K562 (cell line): Measurements from ENCODE around the gene PTGER3. TPM values are rescaled to one million over a fixed set of nuclear protein-coding genes. Genes with fewer than 3 reads are reported as not detected.

Experiments used
- CTBP1 ChIP-seq: fragments of 450-650 bp; IDR thresholded peaks from 2 replicates; pipeline ENCODE4 v1.6.1; 2016; ENCODE audit warnings: borderline replicate concordance
- DPF2 ChIP-seq: fragments of 450-650 bp; IDR thresholded peaks from 2 replicates; pipeline ENCODE4 v1.6.1; 2016
- HDAC2 ChIP-seq: fragments of 450-650 bp; IDR thresholded peaks from 2 replicates; pipeline ENCODE4 v1.6.1; 2016; ENCODE audit warnings: mild to moderate bottlenecking
- NR2C2 ChIP-seq, 2 experiments: fragments of 200-800 bp in 1 of 2; sonication (Bioruptor generic) in 1 of 2; sonication (generic) in 1 of 2; formaldehyde crosslinking in 1 of 2; IDR thresholded peaks; 2 replicates each; pipeline versions ENCODE4 v1.6.1 to v1.8.0; 2016 to 2022; ENCODE audit warnings: mild to moderate bottlenecking in 1 of 2, missing compliant biosample characterization in 1 of 2, missing genetic modification characterization in 1 of 2, missing genetic modification reagents in 1 of 2
- PHF21A ChIP-seq: fragments of 450-650 bp; IDR thresholded peaks from 2 replicates; pipeline ENCODE4 v1.6.1; 2017; ENCODE audit warnings: low read depth, borderline replicate concordance
- RBM22 ChIP-seq: fragments of 200-400 bp; formaldehyde crosslinking; IDR thresholded peaks from 2 replicates; pipeline ENCODE4 v1.6.1; 2018; ENCODE audit warnings: low read length, low read depth; ENCODE audit not compliant: poor library complexity, severe bottlenecking
- ZC3H4 ChIP-seq: sonication (generic); formaldehyde crosslinking; IDR thresholded peaks from 2 replicates; pipeline ENCODE4 v1.9.0; 2021; ENCODE audit warnings: missing genetic modification reagents, borderline replicate concordance
- ZNF77 ChIP-seq: fragments of 250-450 bp; sonication (Bioruptor Pico); IDR thresholded peaks from 2 replicates; pipeline ENCODE4 v1.5.0; 2020
- polyA plus RNA-seq, 8 experiments: library from polyadenylated mRNA; depleted of rRNA in 4 of 8; stranded (reverse) in 5 of 8; unstranded in 3 of 8; fragments of >200 nt; fragmentation: Nextera tagmentation in 2 of 8; fragmentation: Illumina TruSeq in 1 of 8; extraction: Ambion mirVana in 2 of 8; extraction: Trizol in 1 of 8; gene quantifications; 2 replicates each; pipeline versions ENCODE4 v1.2.1 to v1.2.3, GENCODE V29; 2011 to 2014; ENCODE audit warnings: inconsistent platforms in 1 of 8, missing spikeins in 1 of 8
- total RNA-seq, 7 experiments: library from RNA; depleted of rRNA in 6 of 7; stranded (reverse); fragments of >200 nt in 6 of 7; fragmentation: Illumina TruSeq in 2 of 7; extraction: Trizol in 2 of 7; gene quantifications; 2 replicates each; pipeline versions ENCODE4 v1.2.1 to v1.2.3, GENCODE V29; 2011 to 2021; ENCODE audit warnings: low replicate concordance in 1 of 7
- TF ChIP-seq, protein P1 (sequence below): sonication (generic); formaldehyde crosslinking; IDR thresholded peaks from 2 replicates; pipeline ENCODE4 v1.8.0; 2022; ENCODE audit warnings: missing genetic modification reagents, mild to moderate bottlenecking, borderline replicate concordance
- TF ChIP-seq, protein P2 (sequence below): fragments of 450-650 bp; formaldehyde crosslinking; IDR thresholded peaks from 2 replicates; pipeline ENCODE4 v1.4.0; 2020; ENCODE audit warnings: mild to moderate bottlenecking, moderate library complexity
- TF ChIP-seq, protein P3 (sequence below): fragments of 250-450 bp; sonication (Bioruptor Pico); IDR thresholded peaks from 2 replicates; pipeline ENCODE4 v1.8.0; 2021; ENCODE audit warnings: borderline replicate concordance, mild to moderate bottlenecking, moderate library complexity; ENCODE audit not compliant: poor library complexity, severe bottlenecking

Gene PTGER3
- total and polyA plus RNA-seq, 9 of the 15 experiments (the other 6 are each of a cell fraction or from before 2014, with no cell fraction given): 3.8 to 28.5 (median 14.2) TPM

DNA sequence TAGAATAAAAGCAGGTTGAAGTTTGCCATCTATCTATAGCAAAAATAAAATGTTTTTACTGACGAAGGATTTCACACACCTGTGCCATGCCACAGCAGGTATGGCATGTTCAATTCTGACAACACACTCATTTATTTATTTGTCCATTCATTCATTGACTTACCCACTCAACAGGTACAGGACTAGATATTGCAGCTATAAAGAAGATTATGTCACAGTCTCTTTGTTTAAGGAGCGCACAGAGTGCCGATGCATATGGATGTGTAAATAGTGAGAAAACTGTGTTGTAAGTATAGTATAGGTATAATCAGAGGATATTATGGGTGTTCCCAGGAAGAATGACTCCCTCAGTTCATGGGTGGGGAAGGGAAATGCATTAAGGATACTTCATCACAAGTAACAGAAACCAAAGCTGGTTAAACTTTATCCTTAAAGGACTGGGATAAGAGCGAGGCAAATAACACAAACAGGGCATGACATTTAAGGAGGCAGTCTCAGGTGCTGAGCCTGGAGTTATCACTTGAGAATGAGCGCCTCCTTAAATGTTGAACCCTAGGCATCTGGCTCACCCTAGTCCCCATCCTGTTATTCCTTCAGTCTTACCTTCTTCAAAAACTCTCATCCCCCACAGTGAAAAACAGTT lies 41.1 kb upstream of the PTGER3 start (continued):
- TF ChIP-seq PHF21A: no peak
- TF ChIP-seq, protein P1, sequence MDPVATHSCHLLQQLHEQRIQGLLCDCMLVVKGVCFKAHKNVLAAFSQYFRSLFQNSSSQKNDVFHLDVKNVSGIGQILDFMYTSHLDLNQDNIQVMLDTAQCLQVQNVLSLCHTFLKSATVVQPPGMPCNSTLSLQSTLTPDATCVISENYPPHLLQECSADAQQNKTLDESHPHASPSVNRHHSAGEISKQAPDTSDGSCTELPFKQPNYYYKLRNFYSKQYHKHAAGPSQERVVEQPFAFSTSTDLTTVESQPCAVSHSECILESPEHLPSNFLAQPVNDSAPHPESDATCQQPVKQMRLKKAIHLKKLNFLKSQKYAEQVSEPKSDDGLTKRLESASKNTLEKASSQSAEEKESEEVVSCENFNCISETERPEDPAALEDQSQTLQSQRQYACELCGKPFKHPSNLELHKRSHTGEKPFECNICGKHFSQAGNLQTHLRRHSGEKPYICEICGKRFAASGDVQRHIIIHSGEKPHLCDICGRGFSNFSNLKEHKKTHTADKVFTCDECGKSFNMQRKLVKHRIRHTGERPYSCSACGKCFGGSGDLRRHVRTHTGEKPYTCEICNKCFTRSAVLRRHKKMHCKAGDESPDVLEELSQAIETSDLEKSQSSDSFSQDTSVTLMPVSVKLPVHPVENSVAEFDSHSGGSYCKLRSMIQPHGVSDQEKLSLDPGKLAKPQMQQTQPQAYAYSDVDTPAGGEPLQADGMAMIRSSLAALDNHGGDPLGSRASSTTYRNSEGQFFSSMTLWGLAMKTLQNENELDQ (CRISPR knock-in tag): no peak
- TF ChIP-seq HDAC2: no peak
- TF ChIP-seq, protein P2, sequence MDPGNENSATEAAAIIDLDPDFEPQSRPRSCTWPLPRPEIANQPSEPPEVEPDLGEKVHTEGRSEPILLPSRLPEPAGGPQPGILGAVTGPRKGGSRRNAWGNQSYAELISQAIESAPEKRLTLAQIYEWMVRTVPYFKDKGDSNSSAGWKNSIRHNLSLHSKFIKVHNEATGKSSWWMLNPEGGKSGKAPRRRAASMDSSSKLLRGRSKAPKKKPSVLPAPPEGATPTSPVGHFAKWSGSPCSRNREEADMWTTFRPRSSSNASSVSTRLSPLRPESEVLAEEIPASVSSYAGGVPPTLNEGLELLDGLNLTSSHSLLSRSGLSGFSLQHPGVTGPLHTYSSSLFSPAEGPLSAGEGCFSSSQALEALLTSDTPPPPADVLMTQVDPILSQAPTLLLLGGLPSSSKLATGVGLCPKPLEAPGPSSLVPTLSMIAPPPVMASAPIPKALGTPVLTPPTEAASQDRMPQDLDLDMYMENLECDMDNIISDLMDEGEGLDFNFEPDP (CRISPR knock-in tag): no peak
- TF ChIP-seq ZNF77 (CRISPR knock-in tag): no peak
- TF ChIP-seq DPF2: no peak
- TF ChIP-seq CTBP1: no peak
- TF ChIP-seq NR2C2 (CRISPR knock-in tag; IDR thresholded peaks at IDR 0.05): no peak
- no peak for TF ChIP-seq NR2C2 (tag; IDR thresholded peaks at IDR 0.05)
- TF ChIP-seq, protein P3, sequence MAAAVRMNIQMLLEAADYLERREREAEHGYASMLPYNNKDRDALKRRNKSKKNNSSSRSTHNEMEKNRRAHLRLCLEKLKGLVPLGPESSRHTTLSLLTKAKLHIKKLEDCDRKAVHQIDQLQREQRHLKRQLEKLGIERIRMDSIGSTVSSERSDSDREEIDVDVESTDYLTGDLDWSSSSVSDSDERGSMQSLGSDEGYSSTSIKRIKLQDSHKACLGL (CRISPR knock-in tag): no peak
- TF ChIP-seq RBM22: no peak
- no peak for TF ChIP-seq ZC3H4 (CRISPR knock-in tag)
